Measurements from ENCODE around the gene NOS3. TPM values are rescaled to one million over a fixed set of nuclear protein-coding genes. Genes with fewer than 3 reads are reported as not detected.
"Not testable (repeated sequence)": the region's sequence is repeated elsewhere in the genome, so short reads cannot be mapped to it uniquely, and the experiment has no call there.

Gene NOS3
- total RNA-seq, 1 experiment from 2014 or later, result 0.71 TPM

GRCh38 chr7:151027728-151028130 is 36.9 kb downstream of the NOS3 start:
- H3K27me3 Mint-ChIP-seq (ENCODE audit: unreplicated experiment); H3K9me3 Mint-ChIP-seq (ENCODE audit: low read depth, unreplicated experiment); DNase-seq: not testable (repeated sequence)
- peak overlapping the region; percentile 94 for H3K27ac Mint-ChIP-seq (ENCODE audit: unreplicated experiment)
- TSS peak; percentile 91 for BruUV-seq (replicated peaks)
- intact Hi-C loops (cut with micrococcal nuclease; ENCODE audit: unreplicated experiment), result loop anchor here (1.0 to 10.0 kb wide), 4 partner anchors 31 to 83 kb away; partner anchors contain the start of genes FASTK and TMUB1
- peaks cover 26% of the 10 kb centered on the region for H3K36me3 Mint-ChIP-seq (ENCODE audit: insufficient read depth, unreplicated experiment)
- peak overlapping the region; percentile 82 for H3K4me3 Mint-ChIP-seq (ENCODE audit: low read depth, unreplicated experiment)
- peaks cover 55% of the 10 kb centered on the region for H3K4me1 Mint-ChIP-seq (ENCODE audit: low read depth, unreplicated experiment)
- CTCF ChIA-PET, result interaction anchor here (0.7 to 1.4 kb wide), 15 partner anchors 8 to 201 kb away, joined by 3 to 13 read pairs (median 4); partner anchors contain the start of genes CDK5, FASTK, NOS3 and TMUB1

- Mint-ChIP-seq H3K4me3 (ENCODE audit: low read depth, unreplicated experiment) (peak within 1 kb of the TSS; percentile 82), H3K4me1 (ENCODE audit: low read depth, unreplicated experiment) (peaks cover 55% of the 10 kb centered on the region), H3K27ac (ENCODE audit: unreplicated experiment) (peak within 1 kb of the TSS; percentile 94), H3K9me3 (ENCODE audit: low read depth, unreplicated experiment) (no peaks in the 10 kb centered on the region), H3K36me3 (ENCODE audit: insufficient read depth, unreplicated experiment) (peaks cover 20% of the 10 kb centered on the region), H3K27me3 (ENCODE audit: unreplicated experiment) (no peaks in the 10 kb centered on the region)
- peak; percentile 60 for TF ChIP-seq CTCF (IDR thresholded peaks at IDR 0.05; ENCODE audit: unreplicated experiment)
- intact Hi-C loops (cut with micrococcal nuclease; ENCODE audit: unreplicated experiment), result loop anchor here (1.0 to 10.0 kb wide), 4 partner anchors 30 to 82 kb away; partner anchors contain the start of genes FASTK and TMUB1
- CTCF ChIA-PET, result interaction anchor here (0.7 to 1.4 kb wide), 18 partner anchors 9 to 200 kb away, joined by 3 to 13 read pairs (median 4); partner anchors contain the start of genes CDK5, FASTK, NOS3 and TMUB1
- TSS peak; percentile 84 for BruUV-seq (replicated peaks)
- peak; percentile 99 for DNase-seq
These were observed 37.5 kb downstream of the NOS3 start, which contains the start of gene ABCB8 for GRCh38 chr7:151028131-151028947. ABCB8 (plus strand) TSS chr7:151028450; CDS start chr7:151028516, 66 bp downstream.

- peak overlapping the region; percentile 94 for H3K27ac Mint-ChIP-seq (ENCODE audit: unreplicated experiment)
- peak overlapping the region; percentile 82 for H3K4me3 Mint-ChIP-seq (ENCODE audit: low read depth, unreplicated experiment)
These were observed 38.2 kb downstream of the NOS3 start for GRCh38 chr7:151028948-151029501.

GRCh38 chr7:151031011-151031410 is 40.2 kb downstream of the NOS3 start:
- no peak for DNase-seq
- no peaks in the 10 kb centered on the region for H3K27me3 Mint-ChIP-seq (ENCODE audit: unreplicated experiment)
- H3K9me3 Mint-ChIP-seq (ENCODE audit: low read depth, unreplicated experiment), result no peaks in the 10 kb centered on the region
- peaks cover 20% of the 10 kb centered on the region for H3K36me3 Mint-ChIP-seq (ENCODE audit: insufficient read depth, unreplicated experiment)
- H3K4me3 Mint-ChIP-seq (ENCODE audit: low read depth, unreplicated experiment), result no peak overlapping the region
- no peak for TF ChIP-seq CTCF (IDR thresholded peaks at IDR 0.05; ENCODE audit: unreplicated experiment)
- CTCF ChIA-PET, result no interaction called here
- H3K27ac Mint-ChIP-seq (ENCODE audit: unreplicated experiment), result no peak overlapping the region
- intact Hi-C loops (cut with micrococcal nuclease; ENCODE audit: unreplicated experiment), result no loop called here
- no TSS peak for BruUV-seq (replicated peaks)
- H3K4me1 Mint-ChIP-seq (ENCODE audit: low read depth, unreplicated experiment), result peaks cover 37% of the 10 kb centered on the region

More at GRCh38 chr7:151028948-151029501, 38.2 kb downstream of the NOS3 start:
- Mint-ChIP-seq H3K9me3 (ENCODE audit: low read depth, unreplicated experiment) (no peaks in the 10 kb centered on the region), H3K36me3 (ENCODE audit: insufficient read depth, unreplicated experiment) (peaks cover 20% of the 10 kb centered on the region), H3K27me3 (ENCODE audit: unreplicated experiment) (no peaks in the 10 kb centered on the region), H3K4me1 (ENCODE audit: low read depth, unreplicated experiment) (peaks cover 55% of the 10 kb centered on the region)
- intact Hi-C loops (cut with micrococcal nuclease; ENCODE audit: unreplicated experiment), result loop anchor here (1.0 to 10.0 kb wide), 4 partner anchors 29 to 82 kb away; partner anchors contain the start of genes FASTK and TMUB1
- no TSS peak for BruUV-seq (replicated peaks)
- DNase-seq, result no peak
- CTCF ChIA-PET, result interaction anchor here (1.0 to 1.4 kb wide), 10 partner anchors 10 to 152 kb away, joined by 3 to 6 read pairs (median 4); partner anchors contain the start of genes FASTK, NOS3 and TMUB1
- no peak for TF ChIP-seq CTCF (IDR thresholded peaks at IDR 0.05; ENCODE audit: unreplicated experiment)

Measured in Calu3 (cell line).